HEK293 (cell line): Measurements from ENCODE around the gene SLC6A17.

Source experiments
- CTCF ChIA-PET: fragments of 350-600 bp; formaldehyde crosslinking; extraction: SDS; loops from one replicate; lab custom pipeline; 2021; ENCODE audit warnings: antibody characterized with exemption; lab: Yijun Ruan, JAX
- POLR2A ChIA-PET: fragments of 300-600 bp; formaldehyde crosslinking; extraction: SDS; loops from one replicate; lab custom pipeline; 2020; ENCODE audit warnings: antibody characterized with exemption, inconsistent platforms; lab: Yijun Ruan, JAX
- H3K27ac ChIP-seq: fragments of 200-500 bp; sonication (Bioruptor generic); 2 replicates; pipeline ENCODE4 v1.5.1; 2014; ENCODE audit warnings: low read depth, low read length, control low read depth, inconsistent platforms; ENCODE audit errors: extremely low read depth
- H3K36me3 ChIP-seq, 2 experiments: fragments of 200-500 bp in 1 of 2; sonication (Bioruptor generic) in 1 of 2; 1 replicate in 1 of 2; 2 replicates in 1 of 2; pipeline ENCODE4 v1.5.1; 2014 to 2017; ENCODE audit warnings: inconsistent platforms in 2 of 2, low read length in 2 of 2; ENCODE audit not compliant: control insufficient read depth in 2 of 2, insufficient read depth in 1 of 2
- H3K4me1 ChIP-seq: fragments of 200-500 bp; sonication (Bioruptor generic); 2 replicates; pipeline ENCODE4 v1.5.1; 2014; ENCODE audit warnings: mild to moderate bottlenecking, low read length, inconsistent platforms; ENCODE audit not compliant: control insufficient read depth, insufficient read depth
- H3K4me3 ChIP-seq: 2 replicates; pipeline ENCODE4 v1.5.1; 2011; ENCODE audit warnings: low read depth, mild to moderate bottlenecking, control low read depth, low read length, moderate library complexity
- H3K9me3 ChIP-seq: fragments of 200-500 bp; sonication (Bioruptor generic); 2 replicates; pipeline ENCODE4 v1.5.1; 2014; ENCODE audit warnings: low read depth, low read length, inconsistent platforms; ENCODE audit not compliant: control insufficient read depth, insufficient read depth
- MYNN ChIP-seq: fragments of 450-650 bp; formaldehyde crosslinking; IDR thresholded peaks from 2 replicates; pipeline ENCODE4 v1.5.1; 2016; ENCODE audit warnings: missing biosample characterization, missing genetic modification characterization, borderline replicate concordance
- SCRT2 ChIP-seq: fragments of 450-650 bp; formaldehyde crosslinking; IDR thresholded peaks from 2 replicates; pipeline ENCODE4 v1.5.1; 2016; ENCODE audit warnings: missing biosample characterization, missing genetic modification characterization
- SETDB1 ChIP-seq: IDR thresholded peaks from one replicate; pipeline ENCODE4 v1.6.1; 2017; ENCODE audit warnings: mild to moderate bottlenecking, low read length, moderate library complexity, mixed read lengths; ENCODE audit not compliant: insufficient read length
- SP3 ChIP-seq: fragments of 450-650 bp; formaldehyde crosslinking; IDR thresholded peaks from 2 replicates; pipeline ENCODE4 v1.5.1; 2016; ENCODE audit warnings: missing biosample characterization, missing genetic modification characterization
- TCF7L2 ChIP-seq: IDR thresholded peaks from 2 replicates; pipeline ENCODE4 v1.6.1; 2011; ENCODE audit warnings: low read depth, mild to moderate bottlenecking, inconsistent platforms, low read length, moderate library complexity, borderline replicate concordance
- YY2 ChIP-seq: fragments of 450-650 bp; formaldehyde crosslinking; IDR thresholded peaks from 2 replicates; pipeline ENCODE4 v1.5.1; 2016; ENCODE audit warnings: missing biosample characterization, missing genetic modification characterization
- ZBTB1 ChIP-seq: fragments of 450-650 bp; formaldehyde crosslinking; IDR thresholded peaks from 2 replicates; pipeline ENCODE4 v1.5.1; 2016; ENCODE audit warnings: missing biosample characterization, missing genetic modification characterization
- ZNF133 ChIP-seq: fragments of 450-650 bp; formaldehyde crosslinking; IDR thresholded peaks from 2 replicates; pipeline ENCODE4 v1.5.1; 2016; ENCODE audit warnings: missing biosample characterization, missing genetic modification characterization
- ZNF148 ChIP-seq: fragments of 450-650 bp; formaldehyde crosslinking; IDR thresholded peaks from 2 replicates; pipeline ENCODE4 v1.5.0; 2017; ENCODE audit warnings: missing biosample characterization, missing genetic modification characterization, borderline replicate concordance
- ZNF2 ChIP-seq: fragments of 450-650 bp; formaldehyde crosslinking; IDR thresholded peaks from 2 replicates; pipeline ENCODE4 v1.5.1; 2016; ENCODE audit warnings: missing biosample characterization, missing genetic modification characterization
- ZNF214 ChIP-seq: fragments of 450-650 bp; formaldehyde crosslinking; IDR thresholded peaks from 2 replicates; pipeline ENCODE4 v1.5.1; 2017; ENCODE audit warnings: missing biosample characterization, mild to moderate bottlenecking, missing genetic modification characterization, borderline replicate concordance
- ZNF24 ChIP-seq: fragments of 450-650 bp; formaldehyde crosslinking; IDR thresholded peaks from 2 replicates; pipeline ENCODE4 v1.5.1; 2016; ENCODE audit warnings: missing biosample characterization, missing genetic modification characterization
- ZNF266 ChIP-seq: fragments of 450-650 bp; formaldehyde crosslinking; IDR thresholded peaks from 2 replicates; pipeline ENCODE4 v1.5.1; 2016; ENCODE audit warnings: missing biosample characterization, missing genetic modification characterization, low read depth
- ZNF37A ChIP-seq: fragments of 450-650 bp; IDR thresholded peaks from 2 replicates; pipeline ENCODE4 v1.5.1; 2018; ENCODE audit warnings: missing biosample characterization, missing genetic modification characterization
- ZNF521 ChIP-seq: fragments of 450-650 bp; formaldehyde crosslinking; IDR thresholded peaks from 2 replicates; pipeline ENCODE4 v1.5.1; 2017; ENCODE audit warnings: missing biosample characterization, mild to moderate bottlenecking, missing genetic modification characterization
- ZNF530 ChIP-seq: fragments of 450-650 bp; formaldehyde crosslinking; IDR thresholded peaks from 2 replicates; pipeline ENCODE4 v1.5.1; 2016; ENCODE audit warnings: low read depth, missing biosample characterization, missing genetic modification characterization
- ZNF544 ChIP-seq: fragments of 450-650 bp; formaldehyde crosslinking; IDR thresholded peaks from 2 replicates; pipeline ENCODE4 v1.5.0; 2017; ENCODE audit warnings: missing biosample characterization, missing genetic modification characterization
- ZNF549 ChIP-seq: fragments of 450-650 bp; IDR thresholded peaks from 2 replicates; pipeline ENCODE4 v1.5.1; 2018; ENCODE audit warnings: missing biosample characterization, missing genetic modification characterization, mild to moderate bottlenecking, inconsistent platforms, moderate library complexity
- ZNF580 ChIP-seq: fragments of 450-650 bp; formaldehyde crosslinking; IDR thresholded peaks from 2 replicates; pipeline ENCODE4 v1.5.1; 2016; ENCODE audit warnings: missing biosample characterization, missing genetic modification characterization
- ZNF623 ChIP-seq: fragments of 450-650 bp; formaldehyde crosslinking; IDR thresholded peaks from 2 replicates; pipeline ENCODE4 v1.5.1; 2016; ENCODE audit warnings: missing biosample characterization, missing genetic modification characterization
- ZNF626 ChIP-seq: fragments of 450-650 bp; sonication (Bioruptor Pico); formaldehyde crosslinking; IDR thresholded peaks from 2 replicates; pipeline ENCODE4 v1.5.1; 2018; ENCODE audit warnings: missing biosample characterization, missing genetic modification characterization, inconsistent platforms
- ZNF629 ChIP-seq: fragments of 450-650 bp; formaldehyde crosslinking; IDR thresholded peaks from 2 replicates; pipeline ENCODE4 v1.5.1; 2017; ENCODE audit warnings: missing biosample characterization, missing genetic modification characterization
- ZNF777 ChIP-seq: fragments of 450-650 bp; formaldehyde crosslinking; IDR thresholded peaks from 2 replicates; pipeline ENCODE4 v1.5.1; 2017; ENCODE audit warnings: missing biosample characterization, missing genetic modification characterization, borderline replicate concordance
- ZSCAN16 ChIP-seq: fragments of 450-650 bp; formaldehyde crosslinking; IDR thresholded peaks from 2 replicates; pipeline ENCODE4 v1.5.1; 2016; ENCODE audit warnings: missing biosample characterization, missing genetic modification characterization
- ZSCAN30 ChIP-seq: fragments of 450-650 bp; IDR thresholded peaks from 2 replicates; pipeline ENCODE4 v1.5.1; 2018; ENCODE audit warnings: missing biosample characterization, mild to moderate bottlenecking, missing genetic modification characterization, moderate library complexity
- TF ChIP-seq, protein P1 (sequence below): fragments of 450-650 bp; formaldehyde crosslinking; IDR thresholded peaks from 2 replicates; pipeline ENCODE4 v1.5.1; 2016; ENCODE audit warnings: missing biosample characterization, missing genetic modification characterization
- TF ChIP-seq, protein P2 (sequence below): fragments of 450-650 bp; formaldehyde crosslinking; IDR thresholded peaks from 2 replicates; pipeline ENCODE4 v1.5.1; 2016; ENCODE audit warnings: missing biosample characterization, missing genetic modification characterization, borderline replicate concordance
- TF ChIP-seq, protein P3 (sequence below): fragments of 450-650 bp; formaldehyde crosslinking; IDR thresholded peaks from 2 replicates; pipeline ENCODE4 v1.5.1; 2017; ENCODE audit warnings: missing biosample characterization, missing genetic modification characterization

Gene SLC6A17

DNA sequence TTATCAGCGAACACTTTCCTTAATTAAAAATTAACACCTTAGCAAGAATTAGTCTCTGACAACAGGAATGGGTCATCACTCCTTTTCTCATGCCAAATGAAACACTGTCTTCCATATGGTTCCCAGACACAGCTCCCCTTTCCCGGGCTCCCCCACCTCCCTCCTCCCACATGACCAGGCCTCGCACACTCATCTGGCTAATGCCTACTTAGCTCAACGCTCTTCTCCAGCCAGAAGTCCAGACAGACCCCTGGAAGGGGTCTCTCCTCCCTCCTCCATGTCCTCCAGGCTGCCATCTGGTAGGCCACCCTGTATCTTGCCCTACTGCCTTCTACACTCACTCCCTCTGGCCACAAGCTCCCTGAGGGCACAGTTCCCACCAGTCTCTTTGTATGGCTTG is 99.7 kb downstream of the SLC6A17 start:
- Histone ChIP-seq H3K27ac (no peak overlapping the region), H3K4me3 (no peak overlapping the region), H3K9me3 (no peaks in the 10 kb centered on the region), H3K36me3 (no peaks in the 10 kb centered on the region), H3K4me1 (no peaks in the 10 kb centered on the region)
- CTCF ChIA-PET = interaction anchor here (1.5 kb wide), 1 partner anchor 63 kb away, joined by 7 read pairs; no protein-coding TSS in a partner anchor
- POLR2A ChIA-PET = no interaction called here
- TF ChIP-seq ZNF214 (tag by site-specific recombination) (no peak), ZNF266 (tag by site-specific recombination) (no peak), ZNF133 (tag by site-specific recombination) (no peak), ZSCAN30 (tag by site-specific recombination) (no peak), ZNF2 (tag by site-specific recombination) (no peak), ZBTB1 (no peak), ZNF629 (tag by site-specific recombination) (no peak), ZNF626 (no peak), ZNF37A (tag by site-specific recombination) (no peak), ZNF24 (tag by site-specific recombination) (no peak), ZSCAN16 (tag by site-specific recombination) (no peak), ZNF580 (no peak), ZNF549 (no peak), SETDB1 (no peak), ZNF148 (no peak), SP3 (tag by site-specific recombination) (no peak), ZNF530 (tag by site-specific recombination) (no peak), ZNF521 (tag by site-specific recombination) (no peak)
- TF ChIP-seq, protein P1, sequence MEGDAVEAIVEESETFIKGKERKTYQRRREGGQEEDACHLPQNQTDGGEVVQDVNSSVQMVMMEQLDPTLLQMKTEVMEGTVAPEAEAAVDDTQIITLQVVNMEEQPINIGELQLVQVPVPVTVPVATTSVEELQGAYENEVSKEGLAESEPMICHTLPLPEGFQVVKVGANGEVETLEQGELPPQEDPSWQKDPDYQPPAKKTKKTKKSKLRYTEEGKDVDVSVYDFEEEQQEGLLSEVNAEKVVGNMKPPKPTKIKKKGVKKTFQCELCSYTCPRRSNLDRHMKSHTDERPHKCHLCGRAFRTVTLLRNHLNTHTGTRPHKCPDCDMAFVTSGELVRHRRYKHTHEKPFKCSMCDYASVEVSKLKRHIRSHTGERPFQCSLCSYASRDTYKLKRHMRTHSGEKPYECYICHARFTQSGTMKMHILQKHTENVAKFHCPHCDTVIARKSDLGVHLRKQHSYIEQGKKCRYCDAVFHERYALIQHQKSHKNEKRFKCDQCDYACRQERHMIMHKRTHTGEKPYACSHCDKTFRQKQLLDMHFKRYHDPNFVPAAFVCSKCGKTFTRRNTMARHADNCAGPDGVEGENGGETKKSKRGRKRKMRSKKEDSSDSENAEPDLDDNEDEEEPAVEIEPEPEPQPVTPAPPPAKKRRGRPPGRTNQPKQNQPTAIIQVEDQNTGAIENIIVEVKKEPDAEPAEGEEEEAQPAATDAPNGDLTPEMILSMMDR (tag by site-specific recombination) = no peak
- TF ChIP-seq, protein P2, sequence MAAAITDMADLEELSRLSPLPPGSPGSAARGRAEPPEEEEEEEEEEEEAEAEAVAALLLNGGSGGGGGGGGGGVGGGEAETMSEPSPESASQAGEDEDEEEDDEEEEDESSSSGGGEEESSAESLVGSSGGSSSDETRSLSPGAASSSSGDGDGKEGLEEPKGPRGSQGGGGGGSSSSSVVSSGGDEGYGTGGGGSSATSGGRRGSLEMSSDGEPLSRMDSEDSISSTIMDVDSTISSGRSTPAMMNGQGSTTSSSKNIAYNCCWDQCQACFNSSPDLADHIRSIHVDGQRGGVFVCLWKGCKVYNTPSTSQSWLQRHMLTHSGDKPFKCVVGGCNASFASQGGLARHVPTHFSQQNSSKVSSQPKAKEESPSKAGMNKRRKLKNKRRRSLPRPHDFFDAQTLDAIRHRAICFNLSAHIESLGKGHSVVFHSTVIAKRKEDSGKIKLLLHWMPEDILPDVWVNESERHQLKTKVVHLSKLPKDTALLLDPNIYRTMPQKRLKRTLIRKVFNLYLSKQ (tag by site-specific recombination) = no peak
- TF ChIP-seq, all 188 proteins: peak for 0

GRCh38 chr1:110250749-110251148 is 100.5 kb downstream of the SLC6A17 start:
- no peak overlapping the region for H3K27ac ChIP-seq
- no peaks in the 10 kb centered on the region for H3K4me1 ChIP-seq
- no peaks in the 10 kb centered on the region for H3K36me3 ChIP-seq
- POLR2A ChIA-PET = no interaction called here
- H3K9me3 ChIP-seq = no peaks in the 10 kb centered on the region
- CTCF ChIA-PET = no interaction called here
- H3K4me3 ChIP-seq = no peak overlapping the region
- TF ChIP-seq ZNF544 (tag by site-specific recombination) (no peak), TCF7L2 (no peak), ZNF777 (no peak), SCRT2 (no peak), YY2 (no peak), ZNF623 (tag by site-specific recombination) (no peak), MYNN (no peak)
- TF ChIP-seq, protein P3, sequence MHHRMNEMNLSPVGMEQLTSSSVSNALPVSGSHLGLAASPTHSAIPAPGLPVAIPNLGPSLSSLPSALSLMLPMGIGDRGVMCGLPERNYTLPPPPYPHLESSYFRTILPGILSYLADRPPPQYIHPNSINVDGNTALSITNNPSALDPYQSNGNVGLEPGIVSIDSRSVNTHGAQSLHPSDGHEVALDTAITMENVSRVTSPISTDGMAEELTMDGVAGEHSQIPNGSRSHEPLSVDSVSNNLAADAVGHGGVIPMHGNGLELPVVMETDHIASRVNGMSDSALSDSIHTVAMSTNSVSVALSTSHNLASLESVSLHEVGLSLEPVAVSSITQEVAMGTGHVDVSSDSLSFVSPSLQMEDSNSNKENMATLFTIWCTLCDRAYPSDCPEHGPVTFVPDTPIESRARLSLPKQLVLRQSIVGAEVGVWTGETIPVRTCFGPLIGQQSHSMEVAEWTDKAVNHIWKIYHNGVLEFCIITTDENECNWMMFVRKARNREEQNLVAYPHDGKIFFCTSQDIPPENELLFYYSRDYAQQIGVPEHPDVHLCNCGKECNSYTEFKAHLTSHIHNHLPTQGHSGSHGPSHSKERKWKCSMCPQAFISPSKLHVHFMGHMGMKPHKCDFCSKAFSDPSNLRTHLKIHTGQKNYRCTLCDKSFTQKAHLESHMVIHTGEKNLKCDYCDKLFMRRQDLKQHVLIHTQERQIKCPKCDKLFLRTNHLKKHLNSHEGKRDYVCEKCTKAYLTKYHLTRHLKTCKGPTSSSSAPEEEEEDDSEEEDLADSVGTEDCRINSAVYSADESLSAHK (tag by site-specific recombination) = no peak
